Lower lobe of right lung (tissue), 2 donors: ENCODE measurements around the gene GTSE1. TPM values are rescaled to one million over a fixed set of nuclear protein-coding genes. Genes with fewer than 3 reads are reported as not detected.

Source experiments
- ATAC-seq, 2 donors: fragments of 200-7000 bp; cut with Tn5 transposase; one replicate each; pipeline ENCODE4 v1.9.1; 2020 to 2022; ENCODE audit warnings: mild to moderate bottlenecking in 2 of 2, moderate library complexity in 2 of 2
- DNase-seq: peaks from one replicate; pipeline ENCODE4 v3.0.0-alpha.2; 2020
- H3K27ac ChIP-seq: fragments of 200-600 bp; one replicate; pipeline ENCODE4 v1.8.0; 2022
- H3K27me3 ChIP-seq: fragments of 200-600 bp; one replicate; pipeline ENCODE4 v1.8.0; 2022; ENCODE audit warnings: low read depth
- H3K36me3 ChIP-seq: fragments of 200-600 bp; one replicate; pipeline ENCODE4 v1.8.0; 2022; ENCODE audit warnings: mild to moderate bottlenecking
- H3K4me1 ChIP-seq: fragments of 200-600 bp; one replicate; pipeline ENCODE4 v1.8.0; 2022
- H3K4me3 ChIP-seq: fragments of 200-600 bp; one replicate; pipeline ENCODE4 v1.8.0; 2022; ENCODE audit warnings: mild to moderate bottlenecking
- H3K9me3 ChIP-seq: fragments of 200-600 bp; one replicate; pipeline ENCODE4 v1.8.0; 2022
- intact Hi-C: fragments of 100-400 bp; cut with DNase I; formaldehyde crosslinking; loops from one replicate; pipeline ENCODE4 v1.11.0; 2022
- total RNA-seq: library from RNA; stranded (reverse); fragmentation: NEBNext Ultra II Directional; extraction: Animal tissue kit (Norgen Biotek cat#: 25700); gene quantifications from one replicate; pipeline ENCODE4 v1.2.1, GENCODE V29; 2021
- TF ChIP-seq, protein P1 (sequence below): fragments of 200-600 bp; IDR thresholded peaks from one replicate; pipeline ENCODE4 v1.8.0; 2022; ENCODE audit warnings: antibody characterized with exemption, mild to moderate bottlenecking
- donor health status: DM: no; HTN: yes; CAD: no; lungs with severe emphysema.

Gene GTSE1
- total RNA-seq, 1 donor from 2014 or later, result 1.4 TPM

DNA sequence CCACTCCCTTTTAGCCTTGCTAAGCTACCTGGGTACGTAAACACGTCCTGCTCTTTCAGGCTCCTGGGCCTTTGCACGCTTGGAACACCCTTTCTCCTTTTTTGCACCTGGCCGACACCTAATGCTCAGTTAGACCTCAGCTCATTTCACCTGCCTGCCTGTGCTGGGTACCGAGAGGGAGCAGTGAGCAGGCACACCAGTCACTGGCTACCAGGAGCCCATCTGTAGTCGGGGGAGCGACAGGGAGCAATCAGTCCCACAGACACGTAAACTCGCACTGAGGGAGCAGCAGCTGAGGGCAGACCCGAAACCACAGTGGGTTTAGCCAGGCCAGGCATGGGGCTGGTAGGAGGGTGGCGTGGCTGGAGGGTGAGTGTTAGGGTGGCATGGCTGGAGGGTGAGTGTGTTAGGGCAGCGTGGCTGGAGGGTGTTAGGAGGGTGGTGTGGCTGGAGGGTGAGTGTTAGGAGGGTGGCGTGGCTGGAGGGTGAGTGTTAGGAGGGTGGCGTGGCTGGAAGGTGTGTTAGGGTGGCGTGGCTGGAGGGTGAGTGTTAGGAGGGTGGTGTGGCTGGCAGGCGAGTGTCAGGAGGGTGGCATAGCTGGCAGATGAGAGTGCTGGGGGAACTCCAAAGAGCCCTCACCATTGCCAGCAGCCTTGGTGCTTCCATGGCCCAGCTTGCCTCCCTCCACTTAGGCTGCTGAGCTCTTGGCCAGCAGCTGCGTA lies 6.4 kb upstream of the GTSE1 start:
- intact Hi-C loops, result no loop called here
- TF ChIP-seq, protein P1, sequence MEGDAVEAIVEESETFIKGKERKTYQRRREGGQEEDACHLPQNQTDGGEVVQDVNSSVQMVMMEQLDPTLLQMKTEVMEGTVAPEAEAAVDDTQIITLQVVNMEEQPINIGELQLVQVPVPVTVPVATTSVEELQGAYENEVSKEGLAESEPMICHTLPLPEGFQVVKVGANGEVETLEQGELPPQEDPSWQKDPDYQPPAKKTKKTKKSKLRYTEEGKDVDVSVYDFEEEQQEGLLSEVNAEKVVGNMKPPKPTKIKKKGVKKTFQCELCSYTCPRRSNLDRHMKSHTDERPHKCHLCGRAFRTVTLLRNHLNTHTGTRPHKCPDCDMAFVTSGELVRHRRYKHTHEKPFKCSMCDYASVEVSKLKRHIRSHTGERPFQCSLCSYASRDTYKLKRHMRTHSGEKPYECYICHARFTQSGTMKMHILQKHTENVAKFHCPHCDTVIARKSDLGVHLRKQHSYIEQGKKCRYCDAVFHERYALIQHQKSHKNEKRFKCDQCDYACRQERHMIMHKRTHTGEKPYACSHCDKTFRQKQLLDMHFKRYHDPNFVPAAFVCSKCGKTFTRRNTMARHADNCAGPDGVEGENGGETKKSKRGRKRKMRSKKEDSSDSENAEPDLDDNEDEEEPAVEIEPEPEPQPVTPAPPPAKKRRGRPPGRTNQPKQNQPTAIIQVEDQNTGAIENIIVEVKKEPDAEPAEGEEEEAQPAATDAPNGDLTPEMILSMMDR, result no peak
- H3K4me3 ChIP-seq, result no peak overlapping the region
- peaks cover 71% of the 10 kb centered on the region for H3K36me3 ChIP-seq
- DNase-seq, result no peak
- no peaks in the 10 kb centered on the region for H3K27me3 ChIP-seq
- no peak overlapping the region for H3K27ac ChIP-seq
- H3K9me3 ChIP-seq, result peaks cover 4% of the 10 kb centered on the region
- no peak for ATAC-seq
- peaks cover 18% of the 10 kb centered on the region for H3K4me1 ChIP-seq

DNA sequence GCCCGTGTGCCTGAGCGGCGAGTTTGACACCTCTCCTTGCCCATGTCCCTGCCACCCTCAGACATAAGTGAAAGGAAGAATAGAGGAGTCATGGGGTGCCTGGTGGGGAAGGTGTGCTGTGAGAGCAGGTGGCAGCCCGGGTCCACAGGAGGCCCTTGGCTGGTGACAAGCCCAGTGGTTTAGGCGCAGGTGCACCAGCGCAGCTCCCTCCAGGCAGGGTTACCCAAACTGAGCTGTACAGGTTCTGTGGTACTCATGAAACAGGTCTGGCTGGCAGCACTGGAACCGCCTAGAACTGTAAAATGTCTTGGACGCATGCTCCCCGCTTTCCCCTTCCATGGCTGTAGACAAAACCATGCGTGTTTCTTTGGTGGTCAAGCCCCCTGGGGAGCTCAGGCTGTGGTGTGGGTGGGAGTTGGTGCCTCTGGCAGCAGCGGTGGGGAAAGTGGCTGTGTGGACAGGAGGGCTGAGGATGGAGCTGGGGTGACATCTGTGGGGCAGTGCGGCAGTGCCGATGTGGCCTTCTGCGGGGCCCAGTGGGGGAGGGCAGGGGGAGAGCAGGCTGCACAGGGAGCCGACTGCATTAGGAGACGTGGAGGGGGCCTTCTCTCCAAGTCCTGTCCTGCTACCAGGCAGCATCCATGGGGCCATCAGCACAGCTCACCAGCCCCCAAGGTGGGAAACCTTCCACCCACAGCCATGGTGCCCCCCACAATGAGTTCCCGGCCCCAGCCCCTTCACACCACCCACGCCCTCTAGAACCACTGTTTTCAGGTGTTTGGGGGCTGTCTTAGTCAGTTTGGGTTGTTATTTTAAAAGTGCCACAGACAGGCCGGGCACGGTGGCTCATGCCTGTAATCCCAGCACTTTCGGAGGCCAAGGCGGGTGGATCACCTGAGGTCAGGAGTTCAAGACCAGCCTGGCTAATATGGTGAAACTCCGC lies 5.6 kb upstream of the GTSE1 start:
- Histone ChIP-seq H3K27me3 (no peaks in the 10 kb centered on the region), H3K9me3 (peaks cover 4% of the 10 kb centered on the region), H3K4me3 (no peak overlapping the region), H3K4me1 (peaks cover 26% of the 10 kb centered on the region), H3K27ac (no peak overlapping the region), H3K36me3 (peaks cover 63% of the 10 kb centered on the region)
- DNase-seq (no peak), ATAC-seq (no peak)
- TF ChIP-seq, protein P1, result no peak
- intact Hi-C loops, result no loop called here

- Histone ChIP-seq H3K27ac (peak overlapping the region; percentile 24), H3K27me3 (no peaks in the 10 kb centered on the region), H3K4me3 (no peak overlapping the region), H3K36me3 (peaks cover 52% of the 10 kb centered on the region), H3K9me3 (peaks cover 4% of the 10 kb centered on the region), H3K4me1 (peaks cover 26% of the 10 kb centered on the region)
- DNase-seq, result no peak
- no peak for ATAC-seq
- TF ChIP-seq, protein P1, result no peak
- intact Hi-C loops, result no loop called here
These were observed 4.5 kb upstream of the GTSE1 start for GRCh38 chr22:46292173-46292572.

DNA sequence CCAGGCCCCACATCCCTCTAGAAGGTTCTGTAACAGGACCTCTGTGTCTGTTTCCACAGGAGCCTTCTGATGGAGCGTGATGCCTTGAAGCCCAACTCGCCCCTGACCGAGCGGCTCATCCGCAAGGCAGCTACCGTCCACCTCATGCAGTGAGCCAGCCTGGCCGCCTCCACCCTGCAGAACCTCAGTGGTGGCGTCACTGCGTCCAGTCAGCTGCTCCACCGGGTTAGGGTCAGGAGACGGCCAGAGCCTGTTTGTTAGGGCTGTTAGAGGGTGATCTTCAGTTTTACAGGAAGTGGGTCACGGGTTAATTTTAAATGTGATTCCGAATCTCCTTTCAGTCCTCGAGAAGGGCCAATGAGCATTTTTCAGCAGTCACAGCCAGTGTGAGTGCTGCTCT lies 3.9 kb upstream of the GTSE1 start:
- TF ChIP-seq, protein P1, result no peak
- Histone ChIP-seq H3K27me3 (no peaks in the 10 kb centered on the region), H3K4me3 (no peak overlapping the region), H3K27ac (peak overlapping the region; percentile 24), H3K36me3 (peaks cover 47% of the 10 kb centered on the region), H3K4me1 (peaks cover 24% of the 10 kb centered on the region), H3K9me3 (peaks cover 4% of the 10 kb centered on the region)
- intact Hi-C loops, result no loop called here
- DNase-seq (peak; percentile 55), ATAC-seq (no peak)

DNA sequence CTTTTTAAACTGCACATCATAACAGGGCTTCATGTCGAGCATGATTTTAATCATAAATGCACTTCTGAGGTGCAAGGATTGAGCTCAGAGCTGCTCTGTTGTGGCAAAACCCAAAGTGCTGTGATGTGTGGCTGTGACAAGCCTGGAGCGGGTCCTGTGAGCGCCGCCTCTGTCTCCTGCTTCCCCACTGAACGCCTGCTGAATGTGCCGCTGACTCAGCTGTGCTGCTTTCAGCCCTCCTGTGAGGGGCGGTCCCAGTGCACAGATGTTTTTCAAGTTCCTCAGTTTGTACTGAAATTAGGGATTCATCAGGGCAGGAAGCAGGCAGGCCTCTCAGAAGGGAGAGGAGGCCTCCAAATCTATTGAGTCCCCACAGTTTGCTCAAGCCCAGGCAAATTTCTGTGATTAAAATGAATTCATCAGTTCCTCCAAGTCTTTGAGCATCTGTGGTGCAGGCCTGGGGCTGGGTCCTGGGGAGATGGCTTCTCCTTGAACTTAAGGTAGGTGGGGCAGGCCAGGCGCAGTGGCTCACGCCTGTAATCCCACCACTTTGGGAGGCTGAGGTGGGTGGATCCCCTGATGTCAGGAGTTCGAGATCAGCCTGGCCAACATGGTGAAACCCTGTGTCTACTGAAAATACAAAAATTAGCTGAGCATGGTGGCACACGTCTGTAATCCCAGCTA lies 3.0 kb upstream of the GTSE1 start:
- H3K4me1 ChIP-seq, result peaks cover 18% of the 10 kb centered on the region
- H3K27me3 ChIP-seq, result no peaks in the 10 kb centered on the region
- peak overlapping the region; percentile 24 for H3K27ac ChIP-seq
- no peak for ATAC-seq
- peaks cover 4% of the 10 kb centered on the region for H3K9me3 ChIP-seq
- TF ChIP-seq, protein P1, result no peak
- intact Hi-C loops, result no loop called here
- H3K4me3 ChIP-seq, result no peak overlapping the region
- peaks cover 38% of the 10 kb centered on the region for H3K36me3 ChIP-seq
- peak; percentile 55 for DNase-seq
